ENCODE data around the gene GTPBP1. TPM values are rescaled to one million over a fixed set of nuclear protein-coding genes. Genes with fewer than 3 reads are reported as not detected.

GTPBP1 gene
- total and polyA plus RNA-seq, 2 of the 13 experiments (the other 11 are each of a cell fraction or from before 2014, with no cell fraction given): 22.3 to 27.0 TPM

- TF ChIP-seq ZNF556 (CRISPR knock-in tag; IDR thresholded peaks at IDR 0.05; ENCODE audit: borderline replicate concordance): no peak; the same call in 1 of the 2 replicates
- peak; percentile 18; the same call in 1 of the 2 replicates for TF ChIP-seq ZFP91 (CRISPR knock-in tag; IDR thresholded peaks at IDR 0.05; ENCODE audit: borderline replicate concordance)
- TF ChIP-seq ZNF674 (CRISPR knock-in tag; IDR thresholded peaks at IDR 0.05; ENCODE audit: low read depth): no peak
- no peak; the same call in 1 of the 2 replicates for TF ChIP-seq PAXIP1 (CRISPR knock-in tag; conservative IDR thresholded peaks at IDR 0.05)
- TF ChIP-seq RAD51 (IDR thresholded peaks at IDR 0.05; ENCODE audit: borderline replicate concordance): no peak
- no peak for TF ChIP-seq JDP2 (CRISPR knock-in tag; IDR thresholded peaks at IDR 0.05; ENCODE audit: borderline replicate concordance)
- TF ChIP-seq ZNF83 (CRISPR knock-in tag; IDR thresholded peaks at IDR 0.05; ENCODE audit: borderline replicate concordance): no peak
- TF ChIP-seq PAF1 (CRISPR knock-in tag; IDR thresholded peaks at IDR 0.05): no peak
- TF ChIP-seq SMAD3 (CRISPR knock-in tag; IDR thresholded peaks at IDR 0.05): 0 out of 2 replicates have a peak, but pooled peaks have one; percentile 56
- TF ChIP-seq SIN3B (IDR thresholded peaks at IDR 0.05; ENCODE audit: low read length): no peak; the same call in 1 of the 2 replicates
- TF ChIP-seq ZBTB49 (CRISPR knock-in tag; IDR thresholded peaks at IDR 0.05; ENCODE audit: borderline replicate concordance): no peak
- TF ChIP-seq MBD4 (IDR thresholded peaks at IDR 0.05; ENCODE audit: borderline replicate concordance, low read length): no peak
- TF ChIP-seq ZNF136 (CRISPR knock-in tag; IDR thresholded peaks at IDR 0.05; ENCODE audit: low read depth): peak; percentile 34; the same call in 1 of the 2 replicates
- TF ChIP-seq KLF9 (CRISPR knock-in tag; IDR thresholded peaks at IDR 0.05; ENCODE audit: low read depth): no peak
- no peak for TF ChIP-seq SRSF9 (IDR thresholded peaks at IDR 0.05; ENCODE audit: borderline replicate concordance, insufficient read depth, low read depth, low read length, poor library complexity, severe bottlenecking)
- TF ChIP-seq NAIF1 (CRISPR knock-in tag; IDR thresholded peaks at IDR 0.05; ENCODE audit: borderline replicate concordance): no peak
- TF ChIP-seq KMT2A (CRISPR knock-in tag; IDR thresholded peaks at IDR 0.05): no peak
- no peak for TF ChIP-seq CENPX (CRISPR knock-in tag; IDR thresholded peaks at IDR 0.05)
These were observed 49.3 kb upstream of the GTPBP1 start, which contains the start of the genes CBY1 and FAM227A (continued) for GRCh38 chr22:38656256-38657044.
